HL-60 (cell line): ENCODE results near the gene PRPS1L1.

Experiments used
- GABPA ChIP-seq: IDR thresholded peaks from 2 replicates; pipeline ENCODE4 v1.6.1; 2012; ENCODE audit warnings: low read depth
- POLR2AphosphoS5 ChIP-seq: IDR thresholded peaks from 2 replicates; pipeline ENCODE4 v1.6.1; 2012; ENCODE audit warnings: low read depth
- TF ChIP-seq, protein P1 (sequence below): IDR thresholded peaks from one replicate; pipeline ENCODE4 v1.5.1; 2011; ENCODE audit warnings: low read length, control low read depth, inconsistent platforms; ENCODE audit not compliant: insufficient read depth
- TF ChIP-seq, protein P2 (sequence below): IDR thresholded peaks from 2 replicates; pipeline ENCODE4 v1.6.1; 2012; ENCODE audit warnings: low read depth; ENCODE audit not compliant: insufficient replicate concordance

DNA sequence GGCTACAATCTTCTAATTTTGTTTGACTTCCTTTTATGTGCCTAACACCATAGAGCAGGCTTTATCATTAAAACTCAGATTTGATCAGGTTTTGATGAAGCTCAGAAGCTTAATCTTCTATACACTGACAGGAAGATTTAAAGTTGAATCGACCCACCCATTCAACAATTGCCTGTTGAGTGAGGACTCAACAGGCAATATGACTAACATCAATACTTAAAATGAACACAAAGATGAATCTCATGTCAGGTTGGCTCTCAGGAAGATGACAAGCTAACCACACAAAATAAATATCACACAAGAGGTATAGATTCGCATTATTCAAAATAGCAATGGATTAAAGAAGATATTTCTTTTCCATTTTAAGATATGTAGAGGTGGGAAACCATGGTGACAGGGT is 50.7 kb downstream of the PRPS1L1 start:
- TF ChIP-seq, protein P1, sequence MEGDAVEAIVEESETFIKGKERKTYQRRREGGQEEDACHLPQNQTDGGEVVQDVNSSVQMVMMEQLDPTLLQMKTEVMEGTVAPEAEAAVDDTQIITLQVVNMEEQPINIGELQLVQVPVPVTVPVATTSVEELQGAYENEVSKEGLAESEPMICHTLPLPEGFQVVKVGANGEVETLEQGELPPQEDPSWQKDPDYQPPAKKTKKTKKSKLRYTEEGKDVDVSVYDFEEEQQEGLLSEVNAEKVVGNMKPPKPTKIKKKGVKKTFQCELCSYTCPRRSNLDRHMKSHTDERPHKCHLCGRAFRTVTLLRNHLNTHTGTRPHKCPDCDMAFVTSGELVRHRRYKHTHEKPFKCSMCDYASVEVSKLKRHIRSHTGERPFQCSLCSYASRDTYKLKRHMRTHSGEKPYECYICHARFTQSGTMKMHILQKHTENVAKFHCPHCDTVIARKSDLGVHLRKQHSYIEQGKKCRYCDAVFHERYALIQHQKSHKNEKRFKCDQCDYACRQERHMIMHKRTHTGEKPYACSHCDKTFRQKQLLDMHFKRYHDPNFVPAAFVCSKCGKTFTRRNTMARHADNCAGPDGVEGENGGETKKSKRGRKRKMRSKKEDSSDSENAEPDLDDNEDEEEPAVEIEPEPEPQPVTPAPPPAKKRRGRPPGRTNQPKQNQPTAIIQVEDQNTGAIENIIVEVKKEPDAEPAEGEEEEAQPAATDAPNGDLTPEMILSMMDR: no peak
- TF ChIP-seq POLR2AphosphoS5 (no peak), GABPA (no peak)
- TF ChIP-seq, protein P2, sequence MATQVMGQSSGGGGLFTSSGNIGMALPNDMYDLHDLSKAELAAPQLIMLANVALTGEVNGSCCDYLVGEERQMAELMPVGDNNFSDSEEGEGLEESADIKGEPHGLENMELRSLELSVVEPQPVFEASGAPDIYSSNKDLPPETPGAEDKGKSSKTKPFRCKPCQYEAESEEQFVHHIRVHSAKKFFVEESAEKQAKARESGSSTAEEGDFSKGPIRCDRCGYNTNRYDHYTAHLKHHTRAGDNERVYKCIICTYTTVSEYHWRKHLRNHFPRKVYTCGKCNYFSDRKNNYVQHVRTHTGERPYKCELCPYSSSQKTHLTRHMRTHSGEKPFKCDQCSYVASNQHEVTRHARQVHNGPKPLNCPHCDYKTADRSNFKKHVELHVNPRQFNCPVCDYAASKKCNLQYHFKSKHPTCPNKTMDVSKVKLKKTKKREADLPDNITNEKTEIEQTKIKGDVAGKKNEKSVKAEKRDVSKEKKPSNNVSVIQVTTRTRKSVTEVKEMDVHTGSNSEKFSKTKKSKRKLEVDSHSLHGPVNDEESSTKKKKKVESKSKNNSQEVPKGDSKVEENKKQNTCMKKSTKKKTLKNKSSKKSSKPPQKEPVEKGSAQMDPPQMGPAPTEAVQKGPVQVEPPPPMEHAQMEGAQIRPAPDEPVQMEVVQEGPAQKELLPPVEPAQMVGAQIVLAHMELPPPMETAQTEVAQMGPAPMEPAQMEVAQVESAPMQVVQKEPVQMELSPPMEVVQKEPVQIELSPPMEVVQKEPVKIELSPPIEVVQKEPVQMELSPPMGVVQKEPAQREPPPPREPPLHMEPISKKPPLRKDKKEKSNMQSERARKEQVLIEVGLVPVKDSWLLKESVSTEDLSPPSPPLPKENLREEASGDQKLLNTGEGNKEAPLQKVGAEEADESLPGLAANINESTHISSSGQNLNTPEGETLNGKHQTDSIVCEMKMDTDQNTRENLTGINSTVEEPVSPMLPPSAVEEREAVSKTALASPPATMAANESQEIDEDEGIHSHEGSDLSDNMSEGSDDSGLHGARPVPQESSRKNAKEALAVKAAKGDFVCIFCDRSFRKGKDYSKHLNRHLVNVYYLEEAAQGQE: no peak
